BE2C (cell line): Measurements from ENCODE around the gene OSCP1.

ENCODE experiments used
- DNase-seq: peaks from one replicate; pipeline ENCODE4 v3.0.0-alpha.2; 2020
- H3K27me3 ChIP-seq: fragments of 250-450 bp; sonication (Bioruptor Pico); 2 replicates; pipeline ENCODE4 v1.5.1; 2020; ENCODE audit warnings: mild to moderate bottlenecking
- H3K36me3 ChIP-seq: fragments of 250-450 bp; sonication (Bioruptor Pico); 2 replicates; pipeline ENCODE4 v1.5.1; 2020; ENCODE audit warnings: mild to moderate bottlenecking
- H3K4me1 ChIP-seq: fragments of 250-450 bp; sonication (Bioruptor Pico); 2 replicates; pipeline ENCODE4 v1.5.1; 2020
- H3K4me3 ChIP-seq: 2 replicates; pipeline ENCODE4 v1.5.1; 2011; ENCODE audit warnings: low read depth, low read length
- H3K9me3 ChIP-seq: fragments of 250-450 bp; sonication (Bioruptor Pico); 2 replicates; pipeline ENCODE4 v1.5.1; 2020
- CTCF ChIP-seq: IDR thresholded peaks from 2 replicates; pipeline ENCODE4 v1.5.1; 2012; ENCODE audit warnings: mild to moderate bottlenecking, low read depth, low read length

Gene OSCP1

GRCh38 chr1:36383240-36383639 is 67.0 kb downstream of the OSCP1 start:
- no peak for DNase-seq
- Histone ChIP-seq H3K4me3 (no peak overlapping the region), H3K9me3 (no peaks in the 10 kb centered on the region), H3K4me1 (peaks cover 22% of the 10 kb centered on the region), H3K36me3 (no peaks in the 10 kb centered on the region), H3K27me3 (no peaks in the 10 kb centered on the region)
- no peak for TF ChIP-seq CTCF

DNA sequence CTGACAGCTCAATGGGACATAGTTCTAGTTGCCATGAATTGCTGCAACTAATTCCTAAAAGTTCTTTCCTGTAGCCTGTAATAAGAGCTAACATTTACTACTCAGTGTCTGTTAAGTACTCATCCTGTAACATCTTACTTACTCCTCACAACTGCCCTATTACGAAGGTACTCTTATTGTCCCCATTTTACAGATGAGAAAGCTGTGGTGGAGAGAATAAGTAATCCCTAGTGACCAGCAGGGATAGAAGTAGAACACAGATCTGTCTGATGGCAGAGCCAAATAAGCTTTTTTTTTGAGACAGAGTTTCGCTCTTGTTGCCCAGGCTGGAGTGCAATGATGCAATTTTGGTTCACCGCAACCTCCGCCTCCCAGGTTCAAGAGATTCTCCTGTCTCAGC is 67.6 kb downstream of the OSCP1 start:
- H3K27me3 ChIP-seq = no peaks in the 10 kb centered on the region
- no peak for TF ChIP-seq CTCF
- no peak overlapping the region for H3K4me3 ChIP-seq
- DNase-seq = no peak
- H3K36me3 ChIP-seq = no peaks in the 10 kb centered on the region
- H3K9me3 ChIP-seq = no peaks in the 10 kb centered on the region
- peaks cover 19% of the 10 kb centered on the region for H3K4me1 ChIP-seq

GRCh38 chr1:36382231-36382630 is 68.0 kb downstream of the OSCP1 start:
- Histone ChIP-seq H3K4me3 (no peak overlapping the region), H3K9me3 (no peaks in the 10 kb centered on the region), H3K4me1 (peaks cover 16% of the 10 kb centered on the region), H3K36me3 (no peaks in the 10 kb centered on the region), H3K27me3 (no peaks in the 10 kb centered on the region)
- no peak for DNase-seq
- TF ChIP-seq CTCF = no peak

- Histone ChIP-seq H3K4me3 (no peak overlapping the region), H3K36me3 (no peaks in the 10 kb centered on the region), H3K4me1 (peaks cover 11% of the 10 kb centered on the region), H3K9me3 (no peaks in the 10 kb centered on the region), H3K27me3 (no peaks in the 10 kb centered on the region)
- no peak for TF ChIP-seq CTCF
- DNase-seq = no peak
Measured at GRCh38 chr1:36381405-36381804, 68.8 kb downstream of the OSCP1 start.

GRCh38 chr1:36380782-36381181 is 69.5 kb downstream of the OSCP1 start:
- no peak for DNase-seq
- TF ChIP-seq CTCF = no peak
- Histone ChIP-seq H3K4me1 (peaks cover 14% of the 10 kb centered on the region), H3K27me3 (no peaks in the 10 kb centered on the region), H3K4me3 (no peak overlapping the region), H3K36me3 (no peaks in the 10 kb centered on the region), H3K9me3 (no peaks in the 10 kb centered on the region)

- Histone ChIP-seq H3K4me3 (no peak overlapping the region; the same call in 1 of the 2 replicates), H3K27me3 (no peaks in the 10 kb centered on the region), H3K36me3 (no peaks in the 10 kb centered on the region), H3K4me1 (peaks cover 14% of the 10 kb centered on the region), H3K9me3 (no peaks in the 10 kb centered on the region)
- no peak for TF ChIP-seq CTCF
- DNase-seq = no peak
Measured at GRCh38 chr1:36380143-36380619, 70.1 kb downstream of the OSCP1 start.
